ENCODE data around the gene COL6A5. TPM values are rescaled to one million over a fixed set of nuclear protein-coding genes. Genes with fewer than 3 reads are reported as not detected.

Gene COL6A5
- total and polyA plus RNA-seq, 9 of the 15 experiments (the other 6 are each of a cell fraction or from before 2014, with no cell fraction given): 1.5 to 9.7 (median 5.6) TPM

DNA sequence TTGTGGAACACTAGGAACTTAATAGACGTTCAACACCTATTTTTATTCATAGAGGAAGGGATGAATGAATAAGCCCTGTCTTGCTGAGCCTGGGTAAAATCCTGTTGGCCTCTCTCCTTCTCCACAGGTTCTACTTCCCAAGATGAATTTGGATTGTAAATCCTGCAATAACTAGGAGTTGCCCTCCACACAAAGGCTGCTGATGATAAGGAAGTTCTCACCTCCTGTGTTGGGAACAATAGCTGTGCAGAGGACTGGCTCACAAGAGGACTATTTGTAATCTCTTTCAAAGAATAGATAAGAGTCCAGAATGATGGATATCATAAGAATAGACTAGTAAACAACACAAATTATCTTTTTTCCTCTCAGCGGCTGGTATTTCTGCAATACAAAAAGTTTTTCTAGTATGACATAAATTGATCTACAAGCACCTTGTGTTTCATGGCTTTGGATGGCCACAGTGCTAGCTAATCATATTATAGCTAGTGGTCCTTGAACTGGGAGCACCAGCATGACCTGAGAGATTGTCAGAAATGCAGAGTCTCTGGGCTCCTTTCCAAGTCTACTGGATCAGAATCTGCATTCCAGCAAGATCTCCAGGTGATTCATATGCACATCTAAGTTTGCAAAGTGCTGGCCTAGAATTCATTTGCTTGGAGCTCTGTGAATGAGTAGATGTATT is 143.4 kb downstream of the COL6A5 start:
- 0 out of 3 replicates have a peak, but pooled peaks cover 1% of the 10 kb centered on the region for H3K36me3 ChIP-seq (ENCODE audit: control insufficient read depth, insufficient read depth, low read length)
- intact Hi-C loops (cut with micrococcal nuclease): no loop called here
- H3K4me1 ChIP-seq (replicated peaks in 1 of 2; ENCODE audit: control insufficient read depth in 2 of 2, insufficient read depth in 2 of 2, low read length in 2 of 2): no peaks in the 10 kb centered on the region; a peak in 1 of 5 replicates
- in situ Hi-C loops (cut with MboI): no loop called here
- H3K9ac ChIP-seq (ENCODE audit: insufficient read depth in 1 of 2, low read depth in 2 of 2, low read length in 2 of 2): no peak overlapping the region
- no peak overlapping the region for H3K4me2 ChIP-seq (ENCODE audit: insufficient read depth, low read length)
- TF ChIP-seq ZKSCAN3 (CRISPR knock-in tag; IDR thresholded peaks at IDR 0.05) (no peak), NRF1 (conservative IDR thresholded peaks at IDR 0.05 in 1 of 2, IDR thresholded peaks at IDR 0.05 in 1 of 2) (no peak), SOX6 (IDR thresholded peaks at IDR 0.05) (0 out of 2 replicates have a peak, but pooled peaks have one; percentile 13)
- WGBS (ENCODE audit: insufficient coverage, low coverage, missing lambda C conversion rate): 6% methylated on average over 2 of the region's 2 CpGs
- no peak for ATAC-seq
- FAIRE-seq: no peak
- no peak overlapping the region for H3K4me3 ChIP-seq
- no peaks in the 10 kb centered on the region for H3K9me3 ChIP-seq (replicated peaks; ENCODE audit: control insufficient read depth, insufficient read depth, low read depth, low read length)
- H3K27me3 ChIP-seq (ENCODE audit: control insufficient read depth in 2 of 2, insufficient read depth in 2 of 2, low read length in 2 of 2): no peaks in the 10 kb centered on the region
- H3K9me1 ChIP-seq (ENCODE audit: control insufficient read depth, insufficient read depth, low read length): no peaks in the 10 kb centered on the region
- H3K27ac ChIP-seq (ENCODE audit: extremely low read depth, low read depth, low read length): no peak overlapping the region
- H2AFZ ChIP-seq (ENCODE audit: low read depth, low read length): no peak overlapping the region
- no peaks in the 10 kb centered on the region for H3K79me2 ChIP-seq (ENCODE audit: control insufficient read depth, insufficient read depth, low read length)
- CTCF ChIA-PET (ENCODE audit: low intra/inter-chr PET ratio): no interaction called here
- POLR2A ChIA-PET: no interaction called here
- BruUV-seq (replicated peaks): no TSS peak
- no peak for DNase-seq (ENCODE audit: extremely low read depth in 1 of 4, low spot score in 3 of 4)
- no peaks in the 10 kb centered on the region for H4K20me1 ChIP-seq (replicated peaks; ENCODE audit: control insufficient read depth, insufficient read depth, low read length)

DNA sequence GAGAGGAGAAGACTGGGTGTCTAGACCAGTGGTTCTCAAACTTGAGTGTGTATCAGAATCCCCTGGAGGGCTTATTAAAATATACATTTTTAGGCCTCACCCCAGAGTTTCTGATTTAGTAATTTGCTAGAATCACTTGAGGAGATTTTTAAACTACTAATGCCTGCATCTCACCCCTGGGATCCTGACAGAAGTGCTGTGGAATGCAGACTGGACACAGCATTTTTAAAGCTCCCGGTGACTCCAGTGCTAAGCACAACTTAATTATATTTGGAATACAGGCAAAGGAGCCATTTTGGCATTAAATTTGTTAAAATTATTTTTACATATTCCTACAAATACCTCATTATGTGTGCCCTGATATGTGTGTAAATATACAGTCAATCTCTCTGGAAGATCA is 144.8 kb downstream of the COL6A5 start:
- Histone ChIP-seq H3K27me3 (ENCODE audit: control insufficient read depth in 2 of 2, insufficient read depth in 2 of 2, low read length in 2 of 2) (no peaks in the 10 kb centered on the region), H3K9me1 (ENCODE audit: control insufficient read depth, insufficient read depth, low read length) (no peaks in the 10 kb centered on the region), H3K9me3 (replicated peaks; ENCODE audit: control insufficient read depth, insufficient read depth, low read depth, low read length) (no peaks in the 10 kb centered on the region), H3K9ac (ENCODE audit: insufficient read depth in 1 of 2, low read depth in 2 of 2, low read length in 2 of 2) (no peak overlapping the region), H3K4me3 (no peak overlapping the region), H3K27ac (ENCODE audit: extremely low read depth, low read depth, low read length) (no peak overlapping the region), H2AFZ (ENCODE audit: low read depth, low read length) (no peak overlapping the region), H3K79me2 (ENCODE audit: control insufficient read depth, insufficient read depth, low read length) (no peaks in the 10 kb centered on the region), H4K20me1 (replicated peaks; ENCODE audit: control insufficient read depth, insufficient read depth, low read length) (no peaks in the 10 kb centered on the region), H3K36me3 (ENCODE audit: control insufficient read depth, insufficient read depth, low read length) (no peaks in the 10 kb centered on the region), H3K4me1 (replicated peaks in 1 of 2; ENCODE audit: control insufficient read depth in 2 of 2, insufficient read depth in 2 of 2, low read length in 2 of 2) (no peaks in the 10 kb centered on the region; a peak in 1 of 5 replicates), H3K4me2 (ENCODE audit: insufficient read depth, low read length) (no peak overlapping the region)
- DNase-seq (ENCODE audit: extremely low read depth in 1 of 4, low spot score in 3 of 4) (no peak), ATAC-seq (no peak), FAIRE-seq (no peak)
- BruUV-seq (replicated peaks): no TSS peak
- in situ Hi-C loops (cut with MboI) (no loop called here), intact Hi-C loops (cut with micrococcal nuclease) (no loop called here)
- CTCF ChIA-PET (ENCODE audit: low intra/inter-chr PET ratio): no interaction called here
- WGBS (ENCODE audit: insufficient coverage, low coverage, missing lambda C conversion rate): 80% methylated on average over 1 of the region's 1 CpG
- POLR2A ChIA-PET: no interaction called here
- no peak for TF ChIP-seq MCM5 (IDR thresholded peaks at IDR 0.05; ENCODE audit: low read depth)
- no peak for TF ChIP-seq SRF (CRISPR knock-in tag; IDR thresholded peaks at IDR 0.05)
- TF ChIP-seq HNRNPLL (IDR thresholded peaks at IDR 0.05; ENCODE audit: low read depth, low read length, poor library complexity, severe bottlenecking): no peak
- TF ChIP-seq ZBTB33 (CRISPR knock-in tag; IDR thresholded peaks at IDR 0.05): no peak
- no peak for TF ChIP-seq ZFX (CRISPR knock-in tag; IDR thresholded peaks at IDR 0.05)
- no peak for TF ChIP-seq MEIS2 (IDR thresholded peaks at IDR 0.05; ENCODE audit: partially characterized antibody)
- no peak for TF ChIP-seq PRPF4 (IDR thresholded peaks at IDR 0.05; ENCODE audit: insufficient read depth, low read depth, low read length, poor library complexity, severe bottlenecking)
- no peak for TF ChIP-seq TAF9B (IDR thresholded peaks at IDR 0.05; ENCODE audit: partially characterized antibody)
- no peak for TF ChIP-seq SMARCA5 (IDR thresholded peaks at IDR 0.05)
- no peak for TF ChIP-seq ARHGAP35 (IDR thresholded peaks at IDR 0.05; ENCODE audit: partially characterized antibody)
- TF ChIP-seq FOXK2 (conservative IDR thresholded peaks at IDR 0.05 in 1 of 2, IDR thresholded peaks at IDR 0.05 in 1 of 2; ENCODE audit: low read depth in 2 of 2): no peak

Data from K562 (cell line).